ENCODE data around the gene DYNLRB1. TPM values are rescaled to one million over a fixed set of nuclear protein-coding genes. Genes with fewer than 3 reads are reported as not detected.

Gene DYNLRB1
- total and polyA plus RNA-seq, 2 donors (not counting 1 experiment from before 2014, with no cell fraction given), result 107 to 352 TPM

- no peak overlapping the region for H3K9ac ChIP-seq (ENCODE audit: insufficient read depth, low read length)
- H3K4me3 ChIP-seq (replicated peaks in 1 of 4; ENCODE audit: control extremely low read depth in 1 of 4, insufficient read depth in 1 of 4, low read depth in 3 of 4, low read length in 4 of 4), result no peak overlapping the region
- H3K79me2 ChIP-seq (ENCODE audit: control insufficient read depth, insufficient read depth, low read length), result no peaks in the 10 kb centered on the region
- no peak overlapping the region for H3K4me2 ChIP-seq (ENCODE audit: extremely low read depth, insufficient read depth, low read length)
- H2AFZ ChIP-seq (ENCODE audit: low read length), result no peak overlapping the region
- DNase-seq (ENCODE audit: low read depth in 2 of 2), result no peak
- no peak for TF ChIP-seq EZH2 (IDR thresholded peaks at IDR 0.05; ENCODE audit: low read length, missing control alignments)
- no peak for TF ChIP-seq CTCF (conservative IDR thresholded peaks at IDR 0.05 in 1 of 2, IDR thresholded peaks at IDR 0.05 in 1 of 2; ENCODE audit: low read depth in 1 of 2, low read length in 2 of 2)
- no peaks in the 10 kb centered on the region for H3K27me3 ChIP-seq (ENCODE audit: control insufficient read depth, insufficient read depth, low read length)
- no peaks in the 10 kb centered on the region for H3K36me3 ChIP-seq (ENCODE audit: control insufficient read depth, insufficient read depth, low read length)
- H4K20me1 ChIP-seq (ENCODE audit: control insufficient read depth, extremely low read depth, insufficient read depth, low read length), result no peaks in the 10 kb centered on the region
- H3K4me1 ChIP-seq (ENCODE audit: control insufficient read depth, extremely low read depth, insufficient read depth, low read length), result no peaks in the 10 kb centered on the region
- H3K9me3 ChIP-seq (ENCODE audit: control insufficient read depth, insufficient read depth, low read depth, low read length), result no peaks in the 10 kb centered on the region
- no peak overlapping the region for H3K27ac ChIP-seq (ENCODE audit: insufficient read depth, low read length)
Measured at GRCh38 chr20:34564833-34565232, 48.6 kb downstream of the DYNLRB1 start.

- H3K36me3 ChIP-seq (ENCODE audit: control insufficient read depth, insufficient read depth, low read length), result no peaks in the 10 kb centered on the region
- H3K79me2 ChIP-seq (ENCODE audit: control insufficient read depth, insufficient read depth, low read length), result no peaks in the 10 kb centered on the region
- H3K9ac ChIP-seq (ENCODE audit: insufficient read depth, low read length), result no peak overlapping the region
- no peak overlapping the region for H3K4me3 ChIP-seq (replicated peaks in 1 of 4; ENCODE audit: control extremely low read depth in 1 of 4, insufficient read depth in 1 of 4, low read depth in 3 of 4, low read length in 4 of 4)
- TF ChIP-seq CTCF (conservative IDR thresholded peaks at IDR 0.05 in 1 of 2, IDR thresholded peaks at IDR 0.05 in 1 of 2; ENCODE audit: low read depth in 1 of 2, low read length in 2 of 2) (no peak), EZH2 (IDR thresholded peaks at IDR 0.05; ENCODE audit: low read length, missing control alignments) (no peak)
- H3K4me1 ChIP-seq (ENCODE audit: control insufficient read depth, extremely low read depth, insufficient read depth, low read length), result no peaks in the 10 kb centered on the region
- DNase-seq (ENCODE audit: low read depth in 2 of 2), result no peak
- H3K27ac ChIP-seq (ENCODE audit: insufficient read depth, low read length), result no peak overlapping the region
- H2AFZ ChIP-seq (ENCODE audit: low read length), result no peak overlapping the region
- H3K27me3 ChIP-seq (ENCODE audit: control insufficient read depth, insufficient read depth, low read length), result no peaks in the 10 kb centered on the region
- H3K4me2 ChIP-seq (ENCODE audit: extremely low read depth, insufficient read depth, low read length), result no peak overlapping the region
- no peaks in the 10 kb centered on the region for H4K20me1 ChIP-seq (ENCODE audit: control insufficient read depth, extremely low read depth, insufficient read depth, low read length)
- H3K9me3 ChIP-seq (ENCODE audit: control insufficient read depth, insufficient read depth, low read depth, low read length), result no peaks in the 10 kb centered on the region
Measured at GRCh38 chr20:34566978-34567891, 51.0 kb downstream of the DYNLRB1 start.

- Histone ChIP-seq H4K20me1 (ENCODE audit: control insufficient read depth, extremely low read depth, insufficient read depth, low read length) (no peaks in the 10 kb centered on the region), H3K4me1 (ENCODE audit: control insufficient read depth, extremely low read depth, insufficient read depth, low read length) (no peaks in the 10 kb centered on the region), H2AFZ (ENCODE audit: low read length) (no peak overlapping the region), H3K27ac (ENCODE audit: insufficient read depth, low read length) (no peak overlapping the region), H3K79me2 (ENCODE audit: control insufficient read depth, insufficient read depth, low read length) (no peaks in the 10 kb centered on the region), H3K4me3 (replicated peaks in 1 of 4; ENCODE audit: control extremely low read depth in 1 of 4, insufficient read depth in 1 of 4, low read depth in 3 of 4, low read length in 4 of 4) (no peak overlapping the region), H3K9me3 (ENCODE audit: control insufficient read depth, insufficient read depth, low read depth, low read length) (no peaks in the 10 kb centered on the region), H3K4me2 (ENCODE audit: extremely low read depth, insufficient read depth, low read length) (no peak overlapping the region), H3K36me3 (ENCODE audit: control insufficient read depth, insufficient read depth, low read length) (no peaks in the 10 kb centered on the region), H3K27me3 (ENCODE audit: control insufficient read depth, insufficient read depth, low read length) (no peaks in the 10 kb centered on the region), H3K9ac (ENCODE audit: insufficient read depth, low read length) (no peak overlapping the region)
- DNase-seq (ENCODE audit: low read depth in 2 of 2), result no peak
- TF ChIP-seq EZH2 (IDR thresholded peaks at IDR 0.05; ENCODE audit: low read length, missing control alignments), result no peak
- no peak for TF ChIP-seq CTCF (conservative IDR thresholded peaks at IDR 0.05 in 1 of 2, IDR thresholded peaks at IDR 0.05 in 1 of 2; ENCODE audit: low read depth in 1 of 2, low read length in 2 of 2)
Measured at GRCh38 chr20:34567892-34568865, 52.0 kb downstream of the DYNLRB1 start.

All from fibroblast of lung (primary cell).